Activated naive CD4-positive, alpha-beta T cell (primary cell): ENCODE results near the gene LPCAT2.

Experiments used
- DNase-seq, 4 experiments: peaks; one replicate each; lab custom pipeline; 2025; lab: John Stamatoyannopoulos, UW

Gene LPCAT2, protein sequence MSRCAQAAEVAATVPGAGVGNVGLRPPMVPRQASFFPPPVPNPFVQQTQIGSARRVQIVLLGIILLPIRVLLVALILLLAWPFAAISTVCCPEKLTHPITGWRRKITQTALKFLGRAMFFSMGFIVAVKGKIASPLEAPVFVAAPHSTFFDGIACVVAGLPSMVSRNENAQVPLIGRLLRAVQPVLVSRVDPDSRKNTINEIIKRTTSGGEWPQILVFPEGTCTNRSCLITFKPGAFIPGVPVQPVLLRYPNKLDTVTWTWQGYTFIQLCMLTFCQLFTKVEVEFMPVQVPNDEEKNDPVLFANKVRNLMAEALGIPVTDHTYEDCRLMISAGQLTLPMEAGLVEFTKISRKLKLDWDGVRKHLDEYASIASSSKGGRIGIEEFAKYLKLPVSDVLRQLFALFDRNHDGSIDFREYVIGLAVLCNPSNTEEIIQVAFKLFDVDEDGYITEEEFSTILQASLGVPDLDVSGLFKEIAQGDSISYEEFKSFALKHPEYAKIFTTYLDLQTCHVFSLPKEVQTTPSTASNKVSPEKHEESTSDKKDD

DNA sequence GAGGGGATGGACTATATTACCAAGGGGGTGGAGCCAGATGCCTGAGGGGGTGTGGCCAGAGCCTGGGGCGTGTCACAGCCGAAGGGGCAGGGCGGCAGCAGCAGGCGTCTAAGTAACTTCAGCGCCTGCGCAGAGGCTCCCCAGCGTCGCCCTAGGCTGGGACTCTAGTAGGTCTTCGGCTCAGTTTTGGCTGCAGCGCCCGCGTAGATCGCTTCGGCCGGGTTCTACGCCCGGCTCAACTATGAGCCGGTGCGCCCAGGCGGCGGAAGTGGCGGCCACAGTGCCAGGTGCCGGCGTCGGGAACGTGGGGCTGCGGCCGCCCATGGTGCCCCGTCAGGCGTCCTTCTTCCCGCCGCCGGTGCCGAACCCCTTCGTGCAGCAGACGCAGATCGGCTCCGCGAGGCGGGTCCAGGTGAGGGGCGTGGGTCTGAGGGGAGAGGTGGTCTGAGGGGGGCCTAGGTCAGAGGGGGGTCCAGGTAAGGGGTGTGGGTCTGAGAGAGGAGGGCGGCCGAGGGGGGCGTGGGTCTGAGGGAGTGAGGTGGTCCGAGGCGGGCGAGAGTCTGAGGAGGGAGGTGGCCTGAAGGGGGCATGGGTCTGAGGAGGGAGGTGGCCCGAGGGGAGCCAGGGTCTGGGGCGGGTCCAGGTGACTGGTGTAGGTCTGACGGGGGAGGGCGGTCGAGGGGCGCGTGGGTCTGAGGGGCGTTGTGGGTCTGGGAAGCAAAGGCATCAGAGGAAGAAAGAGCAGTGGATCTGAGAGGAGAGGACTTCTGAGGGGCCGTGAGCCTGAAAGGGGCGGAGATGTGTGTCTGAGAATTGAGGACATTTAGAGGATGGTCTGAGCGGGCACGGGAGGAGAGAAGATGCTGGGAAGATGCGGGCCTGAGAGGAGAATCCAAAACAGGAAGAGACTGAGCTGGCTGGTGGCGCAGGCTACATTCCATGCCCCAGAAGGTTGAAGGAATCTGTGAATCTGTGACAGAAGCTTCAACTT lies at the start of gene LPCAT2:
Gene LPCAT2 (plus strand): TSS at position 132 of the 991 bp plus-strand sequence. CDS start 110 bp downstream, at position 242.
- peak in 1 of 4 experiments; percentile 2 for DNase-seq

- DNase-seq, result no peak
Observed at GRCh38 chr16:55462241-55462640, 46.6 kb upstream of the LPCAT2 start.

GRCh38 chr16:55464375-55464774 lies 44.5 kb upstream of the LPCAT2 start:
- DNase-seq, result no peak

DNA sequence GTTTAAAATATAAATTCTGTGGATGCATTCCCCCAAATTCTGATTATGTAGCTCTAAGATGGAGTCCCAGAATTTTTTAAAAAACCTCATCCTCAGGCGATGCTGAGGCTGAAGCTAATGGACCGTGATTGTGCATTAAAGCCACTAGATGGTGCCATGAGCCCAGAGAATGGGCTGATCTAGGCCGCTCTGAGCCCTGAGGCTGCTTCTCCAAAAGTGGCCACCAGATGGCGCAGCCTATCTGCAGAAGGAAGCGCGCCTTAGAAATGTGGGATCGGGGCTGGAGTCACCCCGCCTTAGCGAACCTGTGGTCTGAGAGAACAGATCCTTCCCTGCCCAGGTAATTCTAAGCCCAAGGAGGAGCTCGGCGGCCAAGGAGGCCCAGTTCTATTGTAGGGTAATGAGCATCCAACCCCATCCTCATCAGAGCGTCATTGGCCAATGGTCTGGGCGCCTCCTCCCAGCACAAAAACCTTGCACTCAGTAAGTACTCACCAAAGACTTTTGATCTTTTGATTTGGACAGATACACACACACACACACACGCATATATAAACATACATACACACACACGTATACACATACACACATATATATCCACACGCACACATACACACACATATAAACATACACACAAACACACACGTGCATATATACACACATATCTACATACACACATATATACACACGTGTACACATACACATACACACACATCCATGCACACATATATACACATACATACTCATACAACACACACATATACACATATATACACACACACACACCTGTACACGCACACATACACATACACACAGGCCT lies 43.6 kb upstream of the LPCAT2 start:
- DNase-seq, result peak; percentile 48 to 87 (median 72)

- DNase-seq, result no peak
Observed at GRCh38 chr16:55466209-55466608, 42.7 kb upstream of the LPCAT2 start.

- DNase-seq, result no peak
Observed at GRCh38 chr16:55467898-55468297, 41.0 kb upstream of the LPCAT2 start.

GRCh38 chr16:55468352-55468990 lies 40.4 kb upstream of the LPCAT2 start:
- DNase-seq, result no peak

DNA sequence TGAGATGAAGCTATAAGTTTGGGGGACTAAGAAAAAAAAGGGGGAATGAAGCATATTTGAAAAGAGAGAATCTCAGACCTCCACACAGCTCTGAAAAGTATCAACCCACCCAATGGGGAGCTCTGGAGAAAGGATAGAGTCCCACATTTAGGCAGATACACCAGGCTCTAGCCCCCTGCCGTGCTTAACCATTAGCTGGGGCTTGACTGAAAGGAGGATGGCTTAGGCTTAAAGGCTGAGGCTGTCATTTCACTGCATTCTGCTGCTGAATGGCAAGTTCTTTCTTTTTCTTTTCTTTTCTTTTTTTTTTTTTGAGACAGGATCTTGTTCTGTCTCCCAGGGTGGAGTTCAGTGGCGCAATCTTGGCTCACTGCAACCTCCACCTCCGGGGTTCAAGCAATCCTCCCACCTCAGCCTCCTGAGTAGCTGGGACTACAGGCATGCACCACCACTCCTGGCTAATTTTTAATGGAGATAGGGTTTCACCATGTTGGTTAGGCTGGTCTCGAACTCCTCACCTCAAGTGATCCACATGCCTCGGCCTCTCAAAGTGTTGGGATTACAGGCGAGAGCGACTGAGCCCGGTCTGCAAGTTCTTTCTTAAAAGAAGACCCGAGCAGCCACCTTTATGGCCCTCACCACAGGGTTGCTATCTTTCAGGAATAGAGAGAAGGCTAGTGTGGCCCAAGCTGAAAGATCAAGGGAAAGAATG lies 38.9 kb upstream of the LPCAT2 start:
- DNase-seq, result no peak

DNA sequence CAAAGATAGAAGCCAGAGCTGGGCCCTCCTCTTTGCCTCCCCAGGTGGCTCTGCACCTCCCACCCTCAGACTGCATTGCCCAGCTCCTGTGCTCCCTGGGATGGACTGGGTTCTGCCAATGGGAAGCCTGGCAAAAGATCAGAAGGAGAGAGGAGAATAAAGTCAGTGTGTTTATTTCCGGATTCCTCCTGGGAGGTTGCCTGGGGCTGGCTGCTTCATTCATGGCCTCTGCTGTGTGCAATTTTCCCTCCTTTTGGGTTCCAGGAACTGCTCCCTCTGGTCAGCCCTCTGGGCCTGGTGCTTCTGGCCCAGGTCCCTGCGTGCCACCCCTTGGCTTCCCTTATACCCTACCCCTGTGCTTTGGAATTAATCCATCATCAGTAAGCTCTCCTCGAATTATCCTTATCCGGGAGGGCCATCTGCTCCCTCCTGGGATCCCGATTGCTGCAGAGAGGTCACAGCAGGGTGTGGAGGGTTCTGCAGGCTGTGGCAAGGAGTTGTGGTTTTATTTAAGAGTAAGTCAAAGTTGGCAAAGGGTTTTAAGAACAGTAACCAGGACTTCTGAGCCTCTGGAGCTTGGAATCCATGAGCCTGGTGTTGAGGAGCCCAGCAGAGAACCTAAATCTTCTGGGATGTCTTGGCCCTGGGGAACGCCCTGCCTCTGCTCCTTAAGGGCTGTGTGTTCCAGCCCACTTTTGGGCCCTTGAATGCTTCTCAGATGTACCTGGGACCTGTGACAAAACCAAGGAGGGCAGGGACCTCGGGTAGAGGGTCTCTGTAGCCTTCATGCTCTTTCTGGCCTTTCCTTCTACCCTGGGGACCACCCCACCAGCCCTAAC lies 38.1 kb upstream of the LPCAT2 start:
- no peak for DNase-seq

GRCh38 chr16:55471448-55472097 lies 37.3 kb upstream of the LPCAT2 start:
- no peak for DNase-seq

DNA sequence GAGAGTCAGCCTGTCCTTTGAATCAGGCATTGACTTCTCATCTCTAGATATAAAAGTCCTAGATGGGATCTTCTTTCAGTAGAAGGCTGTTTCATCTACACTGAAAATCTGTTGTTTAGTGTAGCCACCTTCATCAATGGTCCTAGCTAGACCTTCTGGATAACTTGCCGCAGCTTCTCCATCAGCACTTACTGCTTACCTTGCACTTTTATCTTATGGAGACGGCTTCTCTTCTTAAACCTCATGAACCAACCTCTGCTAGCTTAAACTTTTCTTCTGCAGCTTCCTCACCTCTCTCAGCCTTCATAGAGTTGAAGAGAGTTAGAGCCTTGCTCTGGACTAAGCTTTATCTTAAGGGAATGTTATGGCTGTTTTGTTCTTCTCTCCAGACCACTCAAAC lies 35.3 kb upstream of the LPCAT2 start:
- DNase-seq, result no peak

GRCh38 chr16:55474821-55475220 lies 34.1 kb upstream of the LPCAT2 start:
- no peak for DNase-seq

DNA sequence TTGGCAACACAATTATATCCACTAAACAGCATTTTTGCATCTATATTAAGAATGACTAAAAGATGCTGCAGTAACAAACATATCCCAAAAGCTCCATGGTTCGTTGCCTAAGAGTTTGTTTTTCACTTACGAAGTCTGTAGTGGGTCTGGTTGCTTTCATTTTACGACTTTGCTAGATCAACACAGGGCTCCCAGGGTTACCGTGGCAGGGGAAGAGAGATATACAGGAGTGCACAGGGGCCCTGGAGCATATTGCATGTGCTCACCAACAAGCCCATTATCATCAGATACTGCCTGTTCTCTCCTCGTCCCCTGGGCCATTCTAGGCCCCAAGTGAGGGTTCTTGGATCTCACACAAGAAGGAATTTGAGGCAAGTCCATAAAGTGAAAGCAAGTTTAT lies 33.0 kb upstream of the LPCAT2 start:
- no peak for DNase-seq

GRCh38 chr16:55476625-55477533 lies 32.0 kb upstream of the LPCAT2 start:
- DNase-seq, result no peak

DNA sequence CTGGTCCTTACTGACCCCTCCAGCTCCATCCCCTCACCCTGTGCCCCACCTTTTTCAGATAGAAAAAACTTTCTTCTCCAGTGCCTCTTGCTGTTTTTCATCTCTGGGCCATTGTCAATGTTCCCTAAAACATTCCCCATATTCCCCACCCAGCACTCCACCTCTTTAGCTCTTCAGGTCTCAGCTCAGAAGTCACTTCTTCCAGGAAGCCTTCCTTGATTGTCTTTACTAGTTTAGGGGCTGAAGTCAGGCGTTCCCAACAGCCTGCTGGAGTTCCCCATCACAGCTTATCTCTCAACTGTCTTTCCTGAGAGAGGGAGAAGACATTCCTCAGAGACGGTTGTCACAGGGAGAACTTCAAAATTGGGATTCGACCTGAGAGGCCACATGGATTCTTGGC lies 31.1 kb upstream of the LPCAT2 start:
- DNase-seq, result no peak

DNA sequence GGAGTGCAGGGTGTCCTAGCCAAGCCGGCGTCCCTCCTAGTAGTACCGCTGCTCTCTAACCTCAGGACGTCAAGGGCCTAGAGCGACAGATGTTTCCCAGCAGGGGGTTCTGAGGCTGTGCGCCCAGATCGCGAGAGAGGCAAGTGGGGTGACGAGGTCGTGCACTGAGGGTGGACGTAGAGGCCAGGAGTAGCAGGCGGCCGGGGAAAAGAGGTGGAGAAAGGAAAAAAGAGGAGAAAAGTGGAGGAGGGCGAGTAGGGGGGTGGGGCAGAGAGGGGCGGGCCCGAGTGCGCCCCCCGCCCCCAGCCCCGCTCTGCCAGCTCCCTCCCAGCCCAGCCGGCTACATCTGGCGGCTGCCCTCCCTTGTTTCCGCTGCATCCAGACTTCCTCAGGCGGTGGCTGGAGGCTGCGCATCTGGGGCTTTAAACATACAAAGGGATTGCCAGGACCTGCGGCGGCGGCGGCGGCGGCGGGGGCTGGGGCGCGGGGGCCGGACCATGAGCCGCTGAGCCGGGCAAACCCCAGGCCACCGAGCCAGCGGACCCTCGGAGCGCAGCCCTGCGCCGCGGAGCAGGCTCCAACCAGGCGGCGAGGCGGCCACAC lies 29.9 kb upstream of the LPCAT2 start, which contains the start of gene MMP2:
Gene MMP2 (plus strand): TSS at position 372 of the 603 bp plus-strand sequence. CDS start 282 bp downstream, outside the sequence.
- no peak for DNase-seq

DNA sequence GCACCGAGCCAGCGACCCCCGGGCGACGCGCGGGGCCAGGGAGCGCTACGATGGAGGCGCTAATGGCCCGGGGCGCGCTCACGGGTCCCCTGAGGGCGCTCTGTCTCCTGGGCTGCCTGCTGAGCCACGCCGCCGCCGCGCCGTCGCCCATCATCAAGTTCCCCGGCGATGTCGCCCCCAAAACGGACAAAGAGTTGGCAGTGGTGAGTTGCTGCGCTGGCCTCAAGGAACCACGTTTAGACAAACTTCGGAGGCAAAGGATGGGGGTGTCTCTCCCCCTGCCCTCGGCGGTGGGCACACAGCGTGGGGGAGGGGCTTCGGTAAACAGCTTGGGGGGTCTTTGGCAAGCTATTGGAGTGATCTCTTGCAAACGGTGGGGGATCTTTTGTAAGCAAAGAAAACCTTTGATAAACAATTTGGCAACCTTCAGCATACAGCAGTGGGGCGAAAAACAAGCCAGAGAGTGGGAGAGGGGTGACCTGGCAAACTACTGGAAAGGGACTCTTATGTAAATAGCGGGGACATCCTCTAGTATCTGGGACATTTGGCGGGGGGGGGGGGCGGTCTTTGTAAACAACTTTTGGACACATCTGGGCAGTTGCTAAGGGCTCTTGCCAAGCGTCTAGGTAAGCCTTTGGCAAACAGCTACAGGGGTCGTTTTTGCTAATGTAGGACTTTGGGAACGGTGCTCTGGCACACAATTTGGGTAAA lies 29.3 kb upstream of the LPCAT2 start:
- DNase-seq, result no peak
